ENCODE measurements around the gene NAMPT.

GRCh38 chr7:106276513-106276912, 8.3 kb downstream of the NAMPT start:
- no peak for TF ChIP-seq CTCF (conservative IDR thresholded peaks at IDR 0.05; ENCODE audit: low read length)
- TF ChIP-seq EZH2phosphoT487 (IDR thresholded peaks at IDR 0.05; ENCODE audit: borderline replicate concordance) = no peak
